NCI-H1694 treated with DMSO at 0.1 percent for 48 hours (cell line): ENCODE data around the gene ATP10D.
"Not testable (repeated sequence)": the region's sequence is repeated elsewhere in the genome, so short reads cannot be mapped to it uniquely, and the experiment has no call there.

Experiments
- DNase-seq: peaks from one replicate; lab custom pipeline; 2025; lab: John Stamatoyannopoulos, UW

ATP10D gene

GRCh38 chr4:47488706-47489105 lies 3.6 kb downstream of the ATP10D start:
- no peak for DNase-seq

GRCh38 chr4:47490550-47490949 lies 5.5 kb downstream of the ATP10D start:
- peak; percentile 33 for DNase-seq

- no peak for DNase-seq
These were observed 8.4 kb downstream of the ATP10D start for GRCh38 chr4:47493238-47494123.

- no peak for DNase-seq
These were observed 9.0 kb downstream of the ATP10D start for GRCh38 chr4:47494124-47494430.

GRCh38 chr4:47498899-47499298 lies 13.8 kb downstream of the ATP10D start:
- no peak for DNase-seq

- DNase-seq, result no peak
These were observed 14.6 kb downstream of the ATP10D start for GRCh38 chr4:47499700-47500099.

GRCh38 chr4:47500776-47501175 lies 15.7 kb downstream of the ATP10D start:
- no peak for DNase-seq

- no peak for DNase-seq
These were observed 20.1 kb downstream of the ATP10D start for GRCh38 chr4:47505147-47505546.

- no peak for DNase-seq
These were observed 20.6 kb downstream of the ATP10D start for GRCh38 chr4:47505666-47506065.

GRCh38 chr4:47510506-47511143 lies 25.6 kb downstream of the ATP10D start:
- no peak for DNase-seq

- DNase-seq, result no peak
These were observed 28.4 kb downstream of the ATP10D start for GRCh38 chr4:47513461-47513860.

- no peak for DNase-seq
These were observed 34.3 kb downstream of the ATP10D start for GRCh38 chr4:47519239-47519883.

- no peak for DNase-seq
These were observed 40.2 kb downstream of the ATP10D start for GRCh38 chr4:47525154-47525819.

- DNase-seq, result no peak
These were observed 41.2 kb downstream of the ATP10D start for GRCh38 chr4:47526281-47526680.

GRCh38 chr4:47528646-47529045 lies 43.6 kb downstream of the ATP10D start:
- not testable (repeated sequence) for DNase-seq

GRCh38 chr4:47530801-47531200 lies 45.7 kb downstream of the ATP10D start:
- DNase-seq, result no peak

GRCh38 chr4:47531241-47531953 lies 46.3 kb downstream of the ATP10D start:
- DNase-seq, result no peak

- DNase-seq, result no peak
These were observed 46.9 kb downstream of the ATP10D start for GRCh38 chr4:47531954-47532321.

GRCh38 chr4:47532658-47533057 lies 47.6 kb downstream of the ATP10D start:
- DNase-seq, result no peak

GRCh38 chr4:47533689-47534347 lies 48.7 kb downstream of the ATP10D start:
- no peak for DNase-seq

GRCh38 chr4:47534772-47535171 lies 49.7 kb downstream of the ATP10D start:
- no peak for DNase-seq
